Stimulated activated CD8-positive, alpha-beta memory T cell treated with anti-CD3 and anti-CD28 coated beads, Interleukin-15, amount 100 ng/mL, for 48 hours (primary cell): ENCODE measurements around the gene NT5M.
"Not testable (repeated sequence)": the region's sequence is repeated elsewhere in the genome, so short reads cannot be mapped to it uniquely, and the experiment has no call there.

ENCODE experiments used
- DNase-seq, 2 donors: peaks; one replicate each; pipeline ENCODE4 v3.0.0-alpha.2; 2020; ENCODE audit warnings: low read depth in 2 of 2

Gene NT5M

GRCh38 chr17:17301659-17302058 is 1.5 kb upstream of the NT5M start:
- DNase-seq = not testable (repeated sequence)

GRCh38 chr17:17303847-17304490 is 796 bp downstream of the NT5M start:
- no peak for DNase-seq

- peak in 1 of 2 donors; percentile 4 for DNase-seq
These were observed 1.4 kb downstream of the NT5M start for GRCh38 chr17:17304521-17304985.

- DNase-seq = peak; percentile 35 to 40
These were observed 2.2 kb downstream of the NT5M start for GRCh38 chr17:17305281-17305801.

- no peak for DNase-seq
These were observed 6.2 kb downstream of the NT5M start for GRCh38 chr17:17309356-17309755.

GRCh38 chr17:17313350-17313991 is 10.3 kb downstream of the NT5M start:
- DNase-seq = peak; percentile 30 to 48

- DNase-seq = no peak
These were observed 11.4 kb downstream of the NT5M start for GRCh38 chr17:17314501-17315071.

- no peak for DNase-seq
These were observed 12.1 kb downstream of the NT5M start for GRCh38 chr17:17315142-17315821.

GRCh38 chr17:17320188-17320910 is 17.2 kb downstream of the NT5M start:
- no peak for DNase-seq

- no peak for DNase-seq
These were observed 17.7 kb downstream of the NT5M start for GRCh38 chr17:17320911-17321220.

GRCh38 chr17:17321356-17322025 is 18.3 kb downstream of the NT5M start:
- no peak for DNase-seq

GRCh38 chr17:17322516-17323510 is 19.6 kb downstream of the NT5M start:
- DNase-seq = no peak

- DNase-seq = no peak
These were observed 21.4 kb downstream of the NT5M start for GRCh38 chr17:17324616-17325015.

- no peak for DNase-seq
These were observed 22.1 kb downstream of the NT5M start for GRCh38 chr17:17325228-17325627.

GRCh38 chr17:17325816-17326215 is 22.6 kb downstream of the NT5M start:
- DNase-seq = no peak

- no peak for DNase-seq
These were observed 23.2 kb downstream of the NT5M start for GRCh38 chr17:17326275-17326875.

- DNase-seq = no peak
These were observed 25.1 kb downstream of the NT5M start for GRCh38 chr17:17328251-17328650.

GRCh38 chr17:17341452-17341851 is 38.3 kb downstream of the NT5M start:
- no peak for DNase-seq

- no peak for DNase-seq
These were observed 39.2 kb downstream of the NT5M start for GRCh38 chr17:17342242-17342945.
